Adipocyte (in vitro differentiated cells): ENCODE measurements around the gene C3orf80.
"Not testable (repeated sequence)": the region's sequence is repeated elsewhere in the genome, so short reads cannot be mapped to it uniquely, and the experiment has no call there.

Experiments used
- DNase-seq: peaks from one replicate; pipeline ENCODE4 v3.0.0-alpha.2; 2015; ENCODE audit warnings: low read depth
- H3K27me3 ChIP-seq: replicated peaks from 2 replicates; pipeline ENCODE4 v1.7.0; 2013; ENCODE audit warnings: mild to moderate bottlenecking, low read length, moderate library complexity; ENCODE audit not compliant: control insufficient read depth, insufficient read depth
- H3K36me3 ChIP-seq: 2 replicates; pipeline ENCODE4 v1.7.0; 2013; ENCODE audit warnings: low read length, mild to moderate bottlenecking, moderate library complexity; ENCODE audit not compliant: control insufficient read depth, insufficient read depth, severe bottlenecking
- H3K4me1 ChIP-seq: 2 replicates; pipeline ENCODE4 v1.7.0; 2013; ENCODE audit warnings: mild to moderate bottlenecking, low read length, moderate library complexity; ENCODE audit not compliant: control insufficient read depth, insufficient read depth
- H3K4me3 ChIP-seq: 2 replicates; pipeline ENCODE4 v1.7.0; 2013; ENCODE audit warnings: mild to moderate bottlenecking, low read length, moderate library complexity
- H3K9ac ChIP-seq: 2 replicates; pipeline ENCODE4 v1.7.0; 2013; ENCODE audit warnings: mild to moderate bottlenecking, low read length, moderate library complexity
- H3K9me3 ChIP-seq: 2 replicates; pipeline ENCODE4 v1.7.0; 2013; ENCODE audit warnings: mild to moderate bottlenecking, low read length, moderate library complexity; ENCODE audit not compliant: control insufficient read depth

The C3orf80 gene

DNA sequence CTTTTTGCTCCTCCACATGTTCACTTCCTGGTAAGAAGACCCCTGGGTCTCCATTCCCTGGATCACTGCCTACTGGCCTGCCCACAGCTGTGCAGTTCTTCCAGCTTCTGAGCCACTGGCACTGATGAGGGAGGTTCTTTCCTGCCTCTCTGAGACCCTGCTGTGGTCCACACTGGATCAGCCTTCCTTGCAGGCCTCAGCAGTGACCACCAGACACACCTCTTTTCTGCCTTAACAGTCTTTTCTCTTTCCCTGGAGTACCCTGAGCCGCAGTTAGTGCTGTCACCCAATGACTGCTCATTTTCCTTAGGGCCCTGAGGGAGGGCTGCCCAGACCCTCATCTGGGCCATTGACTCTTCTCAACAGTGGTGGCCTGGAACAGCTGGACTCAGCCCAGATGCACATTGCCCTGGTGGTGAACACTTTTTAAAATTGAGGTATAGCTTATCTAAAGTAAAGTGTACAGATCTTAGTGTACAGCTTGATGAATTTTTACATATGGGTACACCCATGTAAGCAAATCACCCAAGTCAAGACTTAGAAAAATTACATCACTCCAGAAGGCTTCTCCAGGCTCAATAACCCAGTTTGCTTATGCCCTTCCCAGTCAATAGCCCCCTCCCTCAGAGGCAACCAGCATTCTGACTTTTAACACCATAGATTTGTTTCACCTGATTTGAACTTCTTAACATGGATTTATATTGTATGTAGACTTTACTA, 32.8 kb upstream of the C3orf80 start:
- H3K9ac ChIP-seq = no peak overlapping the region
- H3K36me3 ChIP-seq = no peaks in the 10 kb centered on the region
- H3K27me3 ChIP-seq = no peaks in the 10 kb centered on the region
- no peaks in the 10 kb centered on the region for H3K9me3 ChIP-seq
- peaks cover 15% of the 10 kb centered on the region for H3K4me1 ChIP-seq
- no peak for DNase-seq
- no peak overlapping the region for H3K4me3 ChIP-seq

DNA sequence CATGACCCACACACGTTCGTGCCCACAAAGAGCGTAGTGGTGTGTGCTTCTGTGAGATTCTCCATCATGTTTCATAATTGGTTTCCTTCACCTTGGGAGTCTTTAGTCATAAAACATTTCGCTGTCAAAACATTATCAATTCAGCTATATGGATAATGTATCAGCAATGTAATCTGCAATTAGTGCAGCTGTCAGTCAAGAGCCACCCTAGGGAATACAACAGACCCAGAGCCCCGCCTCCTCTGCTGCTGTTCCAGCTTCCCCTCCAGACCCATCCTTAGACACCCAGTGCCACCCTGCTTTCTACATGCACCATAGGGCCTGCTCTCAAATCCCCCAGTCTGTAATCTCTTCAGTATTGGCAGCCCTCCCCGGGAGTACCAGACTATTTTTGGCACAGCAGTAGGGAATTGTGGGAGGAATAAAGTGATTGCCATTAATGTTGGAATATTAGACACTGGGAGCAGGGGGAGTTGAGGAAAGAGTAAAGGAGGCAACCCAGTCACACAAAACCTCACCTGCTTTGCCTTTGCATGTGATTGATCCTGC, 31.5 kb upstream of the C3orf80 start:
- no peaks in the 10 kb centered on the region for H3K27me3 ChIP-seq
- no peak overlapping the region for H3K4me3 ChIP-seq
- no peaks in the 10 kb centered on the region for H3K36me3 ChIP-seq
- peaks cover 15% of the 10 kb centered on the region for H3K4me1 ChIP-seq
- no peak overlapping the region for H3K9ac ChIP-seq
- DNase-seq = no peak
- H3K9me3 ChIP-seq = no peaks in the 10 kb centered on the region

DNA sequence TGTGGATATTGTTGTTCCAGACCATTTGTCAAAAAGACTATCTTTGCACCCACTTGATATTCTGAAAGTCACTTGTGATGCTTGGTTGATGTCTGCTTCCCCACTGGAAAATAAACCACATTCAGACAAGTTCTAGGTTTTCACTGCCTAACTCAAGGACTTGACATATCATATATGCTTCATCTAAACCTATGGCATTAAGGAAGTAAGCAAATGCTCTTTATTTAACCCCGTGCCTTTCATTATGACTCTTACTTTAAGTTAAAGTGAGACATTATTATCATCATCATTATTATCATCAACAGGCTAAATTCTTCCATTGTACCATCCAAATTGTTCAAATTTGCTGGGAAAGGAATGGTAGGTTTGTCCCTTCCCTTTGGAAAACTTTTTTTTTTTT, 30.8 kb upstream of the C3orf80 start:
- DNase-seq = no peak
- no peak overlapping the region for H3K4me3 ChIP-seq
- H3K9ac ChIP-seq = no peak overlapping the region
- H3K27me3 ChIP-seq = no peaks in the 10 kb centered on the region
- H3K9me3 ChIP-seq = no peaks in the 10 kb centered on the region
- H3K4me1 ChIP-seq = peaks cover 15% of the 10 kb centered on the region
- H3K36me3 ChIP-seq = no peaks in the 10 kb centered on the region

DNA sequence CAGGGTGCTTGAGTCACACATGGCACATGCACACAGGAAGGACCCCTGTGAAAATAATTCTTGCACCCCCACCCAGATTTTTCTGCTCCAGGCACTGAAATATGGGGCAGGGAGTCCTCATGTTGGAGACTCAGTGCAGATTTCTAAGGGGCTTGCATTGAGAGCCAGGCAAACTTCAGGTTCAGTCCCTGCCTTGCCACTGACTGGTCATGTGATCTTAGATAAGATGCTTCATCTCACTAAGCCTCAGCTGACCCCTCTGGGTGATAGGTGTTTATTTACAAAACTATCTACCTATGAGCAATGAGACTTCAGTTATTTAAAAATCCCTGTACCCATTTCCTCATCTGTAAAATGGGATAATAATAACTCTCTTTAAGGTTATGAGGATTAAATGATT, 30.1 kb upstream of the C3orf80 start:
- no peaks in the 10 kb centered on the region for H3K27me3 ChIP-seq
- no peak overlapping the region for H3K4me3 ChIP-seq
- no peak for DNase-seq
- peaks cover 15% of the 10 kb centered on the region for H3K4me1 ChIP-seq
- no peaks in the 10 kb centered on the region for H3K9me3 ChIP-seq
- H3K9ac ChIP-seq = no peak overlapping the region
- no peaks in the 10 kb centered on the region for H3K36me3 ChIP-seq

DNA sequence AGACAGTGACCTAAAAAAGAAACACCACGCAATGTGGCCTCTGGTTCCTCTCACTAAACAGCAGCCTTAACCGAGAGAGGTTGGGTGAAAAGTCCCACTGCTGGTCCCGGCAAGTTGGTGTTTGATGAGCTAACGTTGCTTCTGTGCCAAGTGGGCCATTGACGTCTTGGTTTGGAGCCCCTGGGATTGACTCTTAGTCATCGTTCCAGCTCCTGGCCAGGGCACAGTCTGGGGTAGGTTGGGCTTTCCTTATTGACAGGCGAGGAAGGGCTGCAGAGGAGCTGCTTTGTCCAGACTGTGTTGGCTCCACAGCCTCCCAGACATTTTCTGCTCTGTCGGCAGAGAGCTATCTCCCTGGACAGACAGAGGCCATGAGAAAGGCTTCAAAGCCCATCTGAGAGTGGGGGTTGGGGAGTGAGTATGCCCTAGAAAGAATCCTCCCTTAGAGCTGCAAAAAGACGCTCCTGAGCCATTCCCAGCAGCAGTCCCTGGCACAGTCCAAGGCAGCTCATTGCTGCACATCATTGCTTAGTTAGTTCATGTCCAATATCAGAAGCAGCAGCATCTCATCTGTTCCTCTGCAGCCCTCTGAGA, 28.6 kb upstream of the C3orf80 start:
- Histone ChIP-seq H3K27me3 (no peaks in the 10 kb centered on the region), H3K9ac (no peak overlapping the region), H3K4me3 (peak overlapping the region; percentile 0), H3K9me3 (no peaks in the 10 kb centered on the region), H3K36me3 (no peaks in the 10 kb centered on the region), H3K4me1 (peaks cover 15% of the 10 kb centered on the region)
- DNase-seq = no peak

DNA sequence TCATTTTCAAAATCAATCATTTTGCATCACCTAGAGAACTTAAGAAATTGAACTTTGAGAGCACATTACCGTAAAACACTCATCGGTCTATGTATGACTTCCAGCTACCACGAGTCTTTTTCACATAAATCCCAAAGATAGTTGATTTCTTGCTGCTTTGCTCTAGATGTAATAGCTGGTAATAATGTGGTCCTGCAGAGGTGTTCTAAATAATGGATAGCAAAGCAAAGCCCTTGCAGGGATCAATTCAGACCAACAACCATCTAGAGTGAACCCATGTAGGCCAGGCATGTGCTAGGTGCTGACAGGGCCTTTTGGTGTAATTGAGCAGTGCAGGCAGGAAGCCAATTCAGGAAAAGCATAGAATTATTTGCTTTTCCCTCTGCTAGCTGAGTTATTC, 26.1 kb upstream of the C3orf80 start:
- Histone ChIP-seq H3K9ac (no peak overlapping the region), H3K4me1 (peaks cover 15% of the 10 kb centered on the region), H3K36me3 (no peaks in the 10 kb centered on the region), H3K9me3 (no peaks in the 10 kb centered on the region), H3K27me3 (no peaks in the 10 kb centered on the region), H3K4me3 (no peak overlapping the region)
- DNase-seq = no peak

DNA sequence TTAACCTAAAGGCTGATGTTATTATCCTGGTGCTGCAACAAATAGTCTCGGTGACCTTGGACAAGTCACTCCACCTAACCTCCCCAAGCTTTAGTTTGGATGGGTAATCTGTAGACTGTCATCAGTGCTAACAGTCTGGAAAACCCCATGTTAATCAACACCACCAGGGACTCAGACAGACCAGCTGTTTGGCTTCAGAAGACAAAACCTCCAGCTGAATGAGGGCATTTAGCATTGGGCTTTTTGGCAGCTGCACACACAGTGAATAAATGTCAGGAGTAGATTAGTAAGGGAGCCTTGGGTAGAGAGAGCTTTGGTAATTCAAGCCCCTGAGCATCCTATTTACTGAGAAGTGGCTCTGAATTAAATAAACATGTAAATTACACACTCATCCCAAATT, 24.9 kb upstream of the C3orf80 start:
- Histone ChIP-seq H3K9me3 (no peaks in the 10 kb centered on the region), H3K4me3 (no peak overlapping the region), H3K9ac (no peak overlapping the region), H3K4me1 (peaks cover 13% of the 10 kb centered on the region), H3K27me3 (no peaks in the 10 kb centered on the region), H3K36me3 (no peaks in the 10 kb centered on the region)
- no peak for DNase-seq

DNA sequence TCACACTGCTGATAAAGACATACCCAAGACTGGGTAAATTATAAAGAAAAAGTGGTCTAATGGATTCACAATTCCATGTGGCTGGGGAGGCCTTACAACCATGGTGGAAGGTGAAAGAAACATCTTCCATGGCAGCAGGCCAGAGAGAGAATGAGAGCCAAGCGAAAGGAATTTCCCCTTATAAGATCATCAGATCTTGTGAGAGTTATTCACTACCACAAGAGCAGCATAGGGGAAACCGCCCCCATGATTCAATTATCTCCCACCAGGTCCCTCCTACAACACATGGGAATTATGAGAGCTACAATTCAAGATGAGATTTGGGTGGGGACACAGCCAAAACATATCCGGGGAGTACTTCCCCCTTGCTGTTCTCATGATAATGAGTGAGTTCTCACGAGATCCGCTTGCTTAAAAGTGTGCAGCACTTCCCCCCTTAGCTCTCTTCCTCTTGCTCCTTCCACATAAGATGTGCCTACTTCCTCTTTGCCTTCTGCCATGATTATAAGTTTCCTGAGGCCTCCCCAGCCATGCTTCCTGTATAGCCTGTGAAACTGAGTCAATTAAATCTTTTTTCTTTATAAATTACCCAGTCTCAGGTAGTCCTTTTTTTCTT, 20.7 kb upstream of the C3orf80 start:
- not testable (repeated sequence) for H3K9ac ChIP-seq, H3K27me3 ChIP-seq, H3K36me3 ChIP-seq, H3K9me3 ChIP-seq, H3K4me3 ChIP-seq, DNase-seq, H3K4me1 ChIP-seq

DNA sequence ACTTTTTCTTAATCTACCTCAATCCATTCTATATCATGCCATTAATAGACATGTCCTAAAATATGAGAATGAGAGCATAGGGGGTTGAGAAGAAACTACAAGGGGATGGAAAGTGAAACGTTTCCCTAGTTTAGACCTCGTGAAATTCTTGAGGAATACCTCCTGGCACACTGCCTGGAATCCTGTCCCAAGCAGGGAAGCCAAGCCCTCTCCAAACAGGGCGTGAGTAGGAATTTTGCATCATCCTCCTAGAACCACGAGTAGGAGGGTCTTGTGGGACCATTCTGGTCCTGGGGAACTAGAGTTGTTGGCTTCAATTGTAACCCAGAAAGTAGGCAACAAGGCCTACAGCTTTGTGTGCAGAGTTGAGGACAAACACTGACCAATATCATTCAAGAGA, 19.6 kb upstream of the C3orf80 start:
- H3K4me1 ChIP-seq = no peaks in the 10 kb centered on the region
- no peaks in the 10 kb centered on the region for H3K36me3 ChIP-seq
- H3K9me3 ChIP-seq = no peaks in the 10 kb centered on the region
- no peak overlapping the region for H3K9ac ChIP-seq
- H3K27me3 ChIP-seq = no peaks in the 10 kb centered on the region
- DNase-seq = no peak
- H3K4me3 ChIP-seq = no peak overlapping the region

DNA sequence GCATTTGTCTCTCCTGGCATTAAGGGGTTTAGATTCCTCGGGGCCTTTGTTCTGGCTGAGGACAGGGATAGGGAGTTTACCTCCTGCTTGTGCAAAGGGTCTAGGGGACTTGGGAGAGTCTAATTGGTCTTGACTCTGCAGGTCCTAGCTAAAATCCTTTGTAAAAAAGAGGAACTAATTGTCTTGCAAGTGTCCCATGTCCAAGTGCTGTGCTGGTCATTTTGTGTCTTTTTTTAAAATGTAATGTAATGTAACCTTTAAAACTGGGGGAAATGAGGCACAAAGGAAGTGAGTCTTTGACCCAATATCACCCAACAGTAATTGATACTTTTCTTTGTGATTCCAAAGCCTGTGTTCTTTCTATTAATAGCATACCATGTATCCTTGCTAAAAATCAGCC, 14.9 kb upstream of the C3orf80 start:
- Histone ChIP-seq H3K9ac (no peak overlapping the region), H3K4me1 (peaks cover 6% of the 10 kb centered on the region), H3K4me3 (no peak overlapping the region), H3K36me3 (no peaks in the 10 kb centered on the region), H3K9me3 (no peaks in the 10 kb centered on the region), H3K27me3 (no peaks in the 10 kb centered on the region)
- DNase-seq = no peak

DNA sequence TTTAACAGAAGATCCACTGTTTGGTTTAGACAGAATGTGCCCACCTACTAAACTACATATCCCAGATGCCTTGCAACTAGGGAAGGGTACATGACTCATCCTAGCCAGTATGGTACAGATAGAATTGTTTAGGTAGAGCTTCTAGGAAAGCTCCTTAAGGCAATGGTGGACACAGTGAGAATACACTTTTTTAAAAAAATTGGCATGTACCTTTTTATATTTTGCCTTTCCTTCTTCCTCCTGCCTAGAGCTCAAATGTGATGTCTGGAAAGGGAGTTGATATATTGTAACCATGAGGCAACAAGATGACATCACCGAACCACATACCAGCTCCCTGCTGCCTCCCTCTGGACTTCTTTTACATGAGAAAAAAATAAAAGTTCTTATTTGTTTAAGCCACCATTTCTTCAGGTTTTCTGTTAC, 14.4 kb upstream of the C3orf80 start:
- Histone ChIP-seq H3K4me1 (peaks cover 6% of the 10 kb centered on the region), H3K9me3 (no peaks in the 10 kb centered on the region), H3K27me3 (no peaks in the 10 kb centered on the region), H3K9ac (no peak overlapping the region), H3K4me3 (no peak overlapping the region), H3K36me3 (no peaks in the 10 kb centered on the region)
- peak; percentile 44 for DNase-seq
